Keratinocyte (primary cell): Measurements from ENCODE around the gene LRPPRC. TPM values are rescaled to one million over a fixed set of nuclear protein-coding genes. Genes with fewer than 3 reads are reported as not detected.

ENCODE experiments used
- DNase-seq: peaks from one replicate; pipeline ENCODE4 v3.0.0-alpha.2; 2011; ENCODE audit warnings: low read depth, missing footprints, low spot score
- FAIRE-seq: peaks from 2 replicates; lab custom pipeline; 2011; peaks lifted over from hg19 to GRCh38; lab: Jason Lieb, UNC
- H2AFZ ChIP-seq: 2 replicates; pipeline ENCODE4 v1.6.0; 2012; ENCODE audit warnings: low read length, control low read depth, inconsistent platforms; ENCODE audit not compliant: control insufficient read depth
- H3K27ac ChIP-seq: 2 replicates; pipeline ENCODE4 v1.5.1; 2011; ENCODE audit warnings: low read length; ENCODE audit not compliant: control insufficient read depth, insufficient read depth
- H3K27me3 ChIP-seq: 3 replicates; pipeline ENCODE4 v1.6.0; 2011; ENCODE audit warnings: low read length; ENCODE audit not compliant: control insufficient read depth, insufficient read depth; ENCODE audit errors: extremely low read depth
- H3K36me3 ChIP-seq, 2 experiments: 2 replicates in 1 of 2; 3 replicates in 1 of 2; pipeline ENCODE4 v1.5.1; 2011; ENCODE audit warnings: low read length in 2 of 2, mild to moderate bottlenecking in 1 of 2; ENCODE audit not compliant: control insufficient read depth in 2 of 2, insufficient read depth in 2 of 2; ENCODE audit errors: extremely low read depth in 1 of 2
- H3K4me1 ChIP-seq: 3 replicates; pipeline ENCODE4 v1.5.1; 2011; ENCODE audit warnings: low read length; ENCODE audit not compliant: control insufficient read depth, insufficient read depth; ENCODE audit errors: extremely low read depth
- H3K4me2 ChIP-seq: 3 replicates; pipeline ENCODE4 v1.6.0; 2011; ENCODE audit warnings: low read depth, low read length; ENCODE audit not compliant: control insufficient read depth, insufficient read depth; ENCODE audit errors: extremely low read depth
- H3K4me3 ChIP-seq, 3 experiments: fragments of 200-600 bp in 1 of 3; sonication (generic) in 1 of 3; 2 replicates in 2 of 3; 3 replicates in 1 of 3; pipeline ENCODE4 v1.5.1; 2011 to 2016; ENCODE audit warnings: low read length in 3 of 3, mild to moderate bottlenecking in 3 of 3, control low read depth in 2 of 3, inconsistent platforms in 1 of 3, low read depth in 1 of 3, mixed read lengths in 1 of 3, mixed run types in 1 of 3, moderate library complexity in 1 of 3; ENCODE audit not compliant: control insufficient read depth in 2 of 3, insufficient read depth in 2 of 3; ENCODE audit errors: extremely low read depth in 1 of 3
- H3K79me2 ChIP-seq: 2 replicates; pipeline ENCODE4 v1.6.0; 2012; ENCODE audit warnings: low read length; ENCODE audit not compliant: control insufficient read depth, insufficient read depth
- H3K9ac ChIP-seq: 3 replicates; pipeline ENCODE4 v1.6.0; 2011; ENCODE audit warnings: low read length; ENCODE audit not compliant: control insufficient read depth, insufficient read depth; ENCODE audit errors: extremely low read depth
- H3K9me1 ChIP-seq: 3 replicates; pipeline ENCODE4 v1.6.0; 2011; ENCODE audit warnings: low read length; ENCODE audit not compliant: control insufficient read depth, insufficient read depth; ENCODE audit errors: extremely low read depth
- H3K9me3 ChIP-seq: 2 replicates; pipeline ENCODE4 v1.5.1; 2012; ENCODE audit warnings: low read depth, low read length; ENCODE audit not compliant: control insufficient read depth
- H4K20me1 ChIP-seq: 3 replicates; pipeline ENCODE4 v1.6.0; 2011; ENCODE audit warnings: low read length; ENCODE audit not compliant: control insufficient read depth, insufficient read depth; ENCODE audit errors: extremely low read depth
- EZH2 ChIP-seq: IDR thresholded peaks from one replicate; pipeline ENCODE4 v1.6.1; 2012; ENCODE audit warnings: inconsistent platforms, mild to moderate bottlenecking, low read length, moderate library complexity
- dilution Hi-C: fragments of 300-500 bp; cut with MboI; formaldehyde crosslinking; loops from one replicate; pipeline ENCODE4 v1.7.0; 2020; ENCODE audit warnings: low sequenced_read_pairs; ENCODE audit not compliant: extremely low pct_ligation_motif_present
- polyA plus RNA-seq, 5 experiments: library from polyadenylated mRNA; depleted of rRNA in 3 of 5; stranded (reverse) in 3 of 5; stranded (forward) in 1 of 5; unstranded in 1 of 5; fragments of >200 nt; gene quantifications; 1 replicate in 1 of 5; 2 replicates in 3 of 5; 3 replicates in 1 of 5; pipeline versions ENCODE4 v1.2.1 to v1.2.3, GENCODE V29; 2011 to 2012; ENCODE audit warnings: missing spikeins in 2 of 5, low read depth in 1 of 5, low replicate concordance in 1 of 5
- TF ChIP-seq, protein P1 (sequence below), 3 experiments: IDR thresholded peaks in 1 of 3; conservative IDR thresholded peaks in 1 of 3; optimal IDR thresholded peaks in 1 of 3; 2 replicates in 2 of 3; 3 replicates in 1 of 3; pipeline versions ENCODE3 to v1.5.1; 2011; ENCODE audit warnings: low read length in 3 of 3, mild to moderate bottlenecking in 3 of 3, moderate library complexity in 2 of 3, control low read depth in 1 of 3, inconsistent platforms in 1 of 3; ENCODE audit not compliant: insufficient read depth in 2 of 3; ENCODE audit errors: extremely low read depth in 1 of 3

LRPPRC gene
- polyA plus RNA-seq, 1 donor (not counting 4 experiments of a cell fraction or from before 2014, with no cell fraction given): 115 TPM

DNA sequence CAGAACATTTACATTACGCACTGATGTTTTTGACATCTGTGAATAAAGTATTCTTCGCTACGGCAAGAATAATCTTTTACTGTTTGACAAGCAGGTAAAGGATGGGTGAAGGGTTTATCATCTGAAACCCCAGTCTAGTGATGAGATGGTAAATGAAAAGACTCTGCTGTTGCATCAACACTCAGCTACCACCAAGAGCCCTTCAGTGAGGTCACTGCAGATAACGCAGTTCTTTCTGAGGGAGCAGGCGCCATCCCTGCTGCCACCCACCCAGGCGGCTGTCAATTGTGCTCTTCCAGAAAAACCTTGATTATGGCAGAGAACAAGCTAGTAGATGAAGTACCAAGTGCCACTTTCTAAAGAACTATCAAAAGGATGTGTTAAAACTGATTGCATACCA, 98.3 kb downstream of the LRPPRC start:
- no peak for FAIRE-seq
- Histone ChIP-seq H3K9me3 (no peaks in the 10 kb centered on the region), H3K4me2 (no peak overlapping the region), H3K9me1 (no peaks in the 10 kb centered on the region), H4K20me1 (peaks cover 2% of the 10 kb centered on the region), H3K36me3 (peaks cover 14 to 30% of the 10 kb centered on the region in 2 experiments), H3K27ac (no peak overlapping the region), H3K4me1 (no peaks in the 10 kb centered on the region), H2AFZ (no peak overlapping the region), H3K79me2 (no peaks in the 10 kb centered on the region), H3K9ac (no peak overlapping the region), H3K4me3 (no peak overlapping the region), H3K27me3 (no peaks in the 10 kb centered on the region)
- TF ChIP-seq, protein P1, sequence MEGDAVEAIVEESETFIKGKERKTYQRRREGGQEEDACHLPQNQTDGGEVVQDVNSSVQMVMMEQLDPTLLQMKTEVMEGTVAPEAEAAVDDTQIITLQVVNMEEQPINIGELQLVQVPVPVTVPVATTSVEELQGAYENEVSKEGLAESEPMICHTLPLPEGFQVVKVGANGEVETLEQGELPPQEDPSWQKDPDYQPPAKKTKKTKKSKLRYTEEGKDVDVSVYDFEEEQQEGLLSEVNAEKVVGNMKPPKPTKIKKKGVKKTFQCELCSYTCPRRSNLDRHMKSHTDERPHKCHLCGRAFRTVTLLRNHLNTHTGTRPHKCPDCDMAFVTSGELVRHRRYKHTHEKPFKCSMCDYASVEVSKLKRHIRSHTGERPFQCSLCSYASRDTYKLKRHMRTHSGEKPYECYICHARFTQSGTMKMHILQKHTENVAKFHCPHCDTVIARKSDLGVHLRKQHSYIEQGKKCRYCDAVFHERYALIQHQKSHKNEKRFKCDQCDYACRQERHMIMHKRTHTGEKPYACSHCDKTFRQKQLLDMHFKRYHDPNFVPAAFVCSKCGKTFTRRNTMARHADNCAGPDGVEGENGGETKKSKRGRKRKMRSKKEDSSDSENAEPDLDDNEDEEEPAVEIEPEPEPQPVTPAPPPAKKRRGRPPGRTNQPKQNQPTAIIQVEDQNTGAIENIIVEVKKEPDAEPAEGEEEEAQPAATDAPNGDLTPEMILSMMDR (optimal IDR thresholded peaks at IDR 0.05 in 1 of 3, IDR thresholded peaks at IDR 0.05 in 1 of 3, conservative IDR thresholded peaks at IDR 0.05 in 1 of 3; ENCODE audit: extremely low read depth in 1 of 3, insufficient read depth in 2 of 3, low read length in 3 of 3): no peak
- TF ChIP-seq EZH2: no peak
- dilution Hi-C loops: no loop called here
- DNase-seq: no peak

GRCh38 chr2:43896906-43897305, 98.9 kb downstream of the LRPPRC start:
- dilution Hi-C loops: no loop called here
- no peaks in the 10 kb centered on the region for H3K4me1 ChIP-seq
- no peak for FAIRE-seq
- H3K36me3 ChIP-seq: peaks cover 14 to 30% of the 10 kb centered on the region in 2 experiments
- no peak overlapping the region for H3K4me2 ChIP-seq
- H3K9ac ChIP-seq: no peak overlapping the region
- H3K27me3 ChIP-seq: no peaks in the 10 kb centered on the region
- peaks cover 2% of the 10 kb centered on the region for H4K20me1 ChIP-seq
- DNase-seq: no peak
- TF ChIP-seq, protein P1 (optimal IDR thresholded peaks at IDR 0.05 in 1 of 3, IDR thresholded peaks at IDR 0.05 in 1 of 3, conservative IDR thresholded peaks at IDR 0.05 in 1 of 3; ENCODE audit: extremely low read depth in 1 of 3, insufficient read depth in 2 of 3, low read length in 3 of 3): no peak
- no peak for TF ChIP-seq EZH2
- no peak overlapping the region for H2AFZ ChIP-seq
- no peaks in the 10 kb centered on the region for H3K9me1 ChIP-seq
- no peak overlapping the region for H3K4me3 ChIP-seq
- H3K27ac ChIP-seq: no peak overlapping the region
- H3K9me3 ChIP-seq: no peaks in the 10 kb centered on the region
- no peaks in the 10 kb centered on the region for H3K79me2 ChIP-seq
